ENCODE measurements around the gene VWA3A. TPM values are rescaled to one million over a fixed set of nuclear protein-coding genes. Genes with fewer than 3 reads are reported as not detected.

The VWA3A gene
- total RNA-seq, 1 experiment from 2014 or later = not detected

GRCh38 chr16:22191532-22192260 is 99.4 kb downstream of the VWA3A start:
- DNase-seq = no peak
- no peaks in the 10 kb centered on the region for H3K9me2 ChIP-seq (replicated peaks; ENCODE audit: low read length)
- no peaks in the 10 kb centered on the region for H3K9me3 ChIP-seq (ENCODE audit: low read length)
- POLR2A ChIA-PET (ENCODE audit: unreplicated experiment) = interaction anchor here (0.6 kb wide), 2 partner anchors 15 to 474 kb away, joined by 6 to 12 read pairs; no protein-coding TSS in a partner anchor
- CTCF ChIA-PET = interaction anchor here (0.6 kb wide), 1 partner anchor 190 kb away, joined by 7 read pairs; no protein-coding TSS in a partner anchor
- peaks cover 29% of the 10 kb centered on the region for H3K4me1 ChIP-seq (ENCODE audit: insufficient read depth, low read length)
- TF ChIP-seq, protein P1, sequence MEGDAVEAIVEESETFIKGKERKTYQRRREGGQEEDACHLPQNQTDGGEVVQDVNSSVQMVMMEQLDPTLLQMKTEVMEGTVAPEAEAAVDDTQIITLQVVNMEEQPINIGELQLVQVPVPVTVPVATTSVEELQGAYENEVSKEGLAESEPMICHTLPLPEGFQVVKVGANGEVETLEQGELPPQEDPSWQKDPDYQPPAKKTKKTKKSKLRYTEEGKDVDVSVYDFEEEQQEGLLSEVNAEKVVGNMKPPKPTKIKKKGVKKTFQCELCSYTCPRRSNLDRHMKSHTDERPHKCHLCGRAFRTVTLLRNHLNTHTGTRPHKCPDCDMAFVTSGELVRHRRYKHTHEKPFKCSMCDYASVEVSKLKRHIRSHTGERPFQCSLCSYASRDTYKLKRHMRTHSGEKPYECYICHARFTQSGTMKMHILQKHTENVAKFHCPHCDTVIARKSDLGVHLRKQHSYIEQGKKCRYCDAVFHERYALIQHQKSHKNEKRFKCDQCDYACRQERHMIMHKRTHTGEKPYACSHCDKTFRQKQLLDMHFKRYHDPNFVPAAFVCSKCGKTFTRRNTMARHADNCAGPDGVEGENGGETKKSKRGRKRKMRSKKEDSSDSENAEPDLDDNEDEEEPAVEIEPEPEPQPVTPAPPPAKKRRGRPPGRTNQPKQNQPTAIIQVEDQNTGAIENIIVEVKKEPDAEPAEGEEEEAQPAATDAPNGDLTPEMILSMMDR (conservative IDR thresholded peaks at IDR 0.05; ENCODE audit: low read depth, low read length) = no peak
- TF ChIP-seq EZH2 (IDR thresholded peaks at IDR 0.05; ENCODE audit: low read length, unreplicated experiment) (no peak), EZH2phosphoT487 (IDR thresholded peaks at IDR 0.05; ENCODE audit: borderline replicate concordance, low read length) (no peak)
- peak overlapping the region; percentile 96 for H3K4me2 ChIP-seq (ENCODE audit: low read length)
- H3K27ac ChIP-seq (ENCODE audit: low read length) = peak overlapping the region; percentile 67
- no peaks in the 10 kb centered on the region for H3F3A ChIP-seq (ENCODE audit: low read length, unreplicated experiment)
- no peak for ATAC-seq
- H3K79me2 ChIP-seq (ENCODE audit: low read length) = no peaks in the 10 kb centered on the region
- peak overlapping the region; percentile 72 for H3K4me3 ChIP-seq (ENCODE audit: low read length)
- no peaks in the 10 kb centered on the region for H4K20me1 ChIP-seq (ENCODE audit: low read length)
- peak overlapping the region; percentile 84 for H2AFZ ChIP-seq (ENCODE audit: low read length)
- peak overlapping the region; percentile 69 for H3K9ac ChIP-seq (ENCODE audit: low read length)
- intact Hi-C loops (cut with micrococcal nuclease) = no loop called here
- BruUV-seq (replicated peaks) = TSS peak; percentile 92
- no peaks in the 10 kb centered on the region for H3K27me3 ChIP-seq (ENCODE audit: low read length)
- no peaks in the 10 kb centered on the region for H3K36me3 ChIP-seq (ENCODE audit: low read depth, low read length)

GRCh38 chr16:22192261-22193062 is 100.1 kb downstream of the VWA3A start:
- POLR2A ChIA-PET (ENCODE audit: unreplicated experiment) = interaction anchor here (0.5 kb wide), 1 partner anchor 106 kb away, joined by 3 read pairs; no protein-coding TSS in a partner anchor
- TF ChIP-seq EZH2phosphoT487 (IDR thresholded peaks at IDR 0.05; ENCODE audit: borderline replicate concordance, low read length) (no peak), EZH2 (IDR thresholded peaks at IDR 0.05; ENCODE audit: low read length, unreplicated experiment) (no peak)
- TF ChIP-seq, protein P1 (conservative IDR thresholded peaks at IDR 0.05; ENCODE audit: low read depth, low read length) = no peak
- CTCF ChIA-PET = no interaction called here
- peaks cover 29% of the 10 kb centered on the region for H3K4me1 ChIP-seq (ENCODE audit: insufficient read depth, low read length)
- no peaks in the 10 kb centered on the region for H3K79me2 ChIP-seq (ENCODE audit: low read length)
- no peaks in the 10 kb centered on the region for H3K36me3 ChIP-seq (ENCODE audit: low read depth, low read length)
- H3K27ac ChIP-seq (ENCODE audit: low read length) = peak overlapping the region; percentile 67
- intact Hi-C loops (cut with micrococcal nuclease) = no loop called here
- no peaks in the 10 kb centered on the region for H3K9me2 ChIP-seq (replicated peaks; ENCODE audit: low read length)
- BruUV-seq (replicated peaks) = no TSS peak
- no peaks in the 10 kb centered on the region for H3F3A ChIP-seq (ENCODE audit: low read length, unreplicated experiment)
- no peak for ATAC-seq
- peak overlapping the region; percentile 72 for H3K4me3 ChIP-seq (ENCODE audit: low read length)
- H3K9ac ChIP-seq (ENCODE audit: low read length) = peak overlapping the region; percentile 69
- H4K20me1 ChIP-seq (ENCODE audit: low read length) = no peaks in the 10 kb centered on the region
- no peaks in the 10 kb centered on the region for H3K27me3 ChIP-seq (ENCODE audit: low read length)
- H3K4me2 ChIP-seq (ENCODE audit: low read length) = peak overlapping the region; percentile 96
- DNase-seq = peak; percentile 51
- H3K9me3 ChIP-seq (ENCODE audit: low read length) = no peaks in the 10 kb centered on the region
- peak overlapping the region; percentile 84 for H2AFZ ChIP-seq (ENCODE audit: low read length)
